ENCODE data around the gene GXYLT1. TPM values are rescaled to one million over a fixed set of nuclear protein-coding genes. Genes with fewer than 3 reads are reported as not detected.

GXYLT1 gene
- total RNA-seq, 1 donor: 9.8 TPM

DNA sequence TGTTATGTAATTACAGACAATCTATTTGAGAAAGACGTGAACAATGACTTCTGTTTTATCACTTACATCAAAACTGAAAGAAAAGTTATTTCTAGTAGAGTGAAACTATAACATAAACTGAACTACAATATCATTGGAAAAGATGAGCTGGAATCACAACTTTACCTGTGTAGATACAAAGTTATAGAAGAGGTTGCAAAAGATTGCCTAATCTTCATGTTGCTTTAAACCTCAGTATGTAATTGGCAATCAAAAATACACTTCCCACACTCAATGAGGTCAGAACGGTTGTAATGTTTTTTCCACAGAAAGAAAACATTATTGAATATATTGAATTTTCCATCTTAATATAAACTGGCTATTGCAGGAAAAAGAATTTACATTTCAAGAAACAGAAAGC lies 37.7 kb upstream of the GXYLT1 start:
- TF ChIP-seq, protein P1, sequence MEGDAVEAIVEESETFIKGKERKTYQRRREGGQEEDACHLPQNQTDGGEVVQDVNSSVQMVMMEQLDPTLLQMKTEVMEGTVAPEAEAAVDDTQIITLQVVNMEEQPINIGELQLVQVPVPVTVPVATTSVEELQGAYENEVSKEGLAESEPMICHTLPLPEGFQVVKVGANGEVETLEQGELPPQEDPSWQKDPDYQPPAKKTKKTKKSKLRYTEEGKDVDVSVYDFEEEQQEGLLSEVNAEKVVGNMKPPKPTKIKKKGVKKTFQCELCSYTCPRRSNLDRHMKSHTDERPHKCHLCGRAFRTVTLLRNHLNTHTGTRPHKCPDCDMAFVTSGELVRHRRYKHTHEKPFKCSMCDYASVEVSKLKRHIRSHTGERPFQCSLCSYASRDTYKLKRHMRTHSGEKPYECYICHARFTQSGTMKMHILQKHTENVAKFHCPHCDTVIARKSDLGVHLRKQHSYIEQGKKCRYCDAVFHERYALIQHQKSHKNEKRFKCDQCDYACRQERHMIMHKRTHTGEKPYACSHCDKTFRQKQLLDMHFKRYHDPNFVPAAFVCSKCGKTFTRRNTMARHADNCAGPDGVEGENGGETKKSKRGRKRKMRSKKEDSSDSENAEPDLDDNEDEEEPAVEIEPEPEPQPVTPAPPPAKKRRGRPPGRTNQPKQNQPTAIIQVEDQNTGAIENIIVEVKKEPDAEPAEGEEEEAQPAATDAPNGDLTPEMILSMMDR (IDR thresholded peaks at IDR 0.05; ENCODE audit: insufficient read depth, low read length): no peak
- no peak overlapping the region for H3K4me3 ChIP-seq (ENCODE audit: low read depth, low read length)
- DNase-seq (ENCODE audit: low read depth): no peak

DNA sequence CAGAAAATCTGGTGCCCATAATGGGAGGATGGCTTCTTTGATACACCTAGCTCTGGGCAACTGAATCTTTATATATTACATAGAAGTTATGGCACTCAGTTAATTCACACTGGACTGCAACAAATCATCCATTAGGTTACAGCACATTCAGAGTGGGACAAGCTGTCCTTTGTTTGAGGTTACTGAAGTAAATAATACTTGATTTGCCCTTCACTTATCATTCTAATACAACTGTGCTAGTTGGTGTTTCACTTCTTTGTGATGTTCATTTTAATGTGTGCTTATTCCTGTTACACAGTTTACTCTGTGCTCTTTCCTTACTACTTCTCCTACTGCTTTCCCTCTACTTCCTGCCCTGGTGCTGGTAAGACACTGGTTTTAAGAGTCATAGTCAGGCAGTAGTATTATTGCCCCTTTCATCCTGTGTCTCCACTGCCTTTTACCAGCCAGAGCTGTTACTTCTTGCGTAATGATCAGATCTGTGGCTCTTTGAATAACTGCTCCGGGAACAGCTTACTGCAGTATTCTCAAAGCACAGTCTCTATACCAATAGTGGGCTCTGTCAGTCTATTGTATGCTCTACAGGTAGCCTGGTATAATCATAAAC lies 36.4 kb upstream of the GXYLT1 start:
- TF ChIP-seq, protein P1 (IDR thresholded peaks at IDR 0.05; ENCODE audit: insufficient read depth, low read length): no peak
- DNase-seq (ENCODE audit: low read depth): no peak
- H3K4me3 ChIP-seq (ENCODE audit: low read depth, low read length): no peak overlapping the region

DNA sequence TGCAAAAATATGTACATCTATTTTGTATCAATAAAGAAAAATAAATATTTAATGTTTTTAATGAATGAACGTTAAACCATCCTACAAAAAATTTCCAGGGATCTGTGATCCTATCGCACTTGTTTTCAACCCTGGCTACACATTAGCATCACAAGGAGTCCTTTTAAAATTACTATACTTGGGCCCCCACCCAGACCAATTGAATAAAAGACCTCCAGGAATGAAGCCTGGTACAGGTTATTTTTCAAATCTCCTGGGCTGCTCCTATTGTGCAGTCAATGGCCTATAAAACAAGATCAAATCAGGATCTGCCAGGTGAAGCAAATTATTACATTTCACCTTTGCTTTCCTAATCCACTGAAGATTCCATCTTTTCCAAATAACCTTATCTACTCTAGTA lies 33.4 kb upstream of the GXYLT1 start:
- no peak for DNase-seq (ENCODE audit: low read depth)

DNA sequence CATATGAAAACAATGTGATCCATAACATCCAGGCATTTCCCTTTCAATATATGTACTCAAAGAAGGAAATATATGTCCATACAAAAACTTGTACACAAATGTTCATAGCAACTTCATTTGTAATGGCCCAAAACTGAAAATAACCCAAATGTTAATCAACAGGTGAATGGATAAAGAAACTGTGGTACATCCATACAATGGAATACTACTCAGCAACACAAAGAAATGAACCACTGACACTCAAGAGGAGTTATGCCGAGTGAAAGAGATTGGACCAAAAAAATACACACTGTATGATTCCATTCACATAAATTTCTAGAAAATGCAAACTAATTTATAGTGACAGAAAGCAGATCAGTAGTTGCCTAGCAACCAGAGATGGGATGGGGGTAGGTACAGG lies 30.3 kb upstream of the GXYLT1 start:
- DNase-seq (ENCODE audit: low read depth): no peak
- no peak overlapping the region for H3K4me3 ChIP-seq (ENCODE audit: low read depth, low read length)
- TF ChIP-seq, protein P1 (IDR thresholded peaks at IDR 0.05; ENCODE audit: insufficient read depth, low read length): no peak

More for the DNA sequence above, 33.4 kb upstream of the GXYLT1 start:
- no peak overlapping the region for H3K4me3 ChIP-seq (ENCODE audit: low read depth, low read length)
- TF ChIP-seq, protein P1 (IDR thresholded peaks at IDR 0.05; ENCODE audit: insufficient read depth, low read length): no peak

DNA sequence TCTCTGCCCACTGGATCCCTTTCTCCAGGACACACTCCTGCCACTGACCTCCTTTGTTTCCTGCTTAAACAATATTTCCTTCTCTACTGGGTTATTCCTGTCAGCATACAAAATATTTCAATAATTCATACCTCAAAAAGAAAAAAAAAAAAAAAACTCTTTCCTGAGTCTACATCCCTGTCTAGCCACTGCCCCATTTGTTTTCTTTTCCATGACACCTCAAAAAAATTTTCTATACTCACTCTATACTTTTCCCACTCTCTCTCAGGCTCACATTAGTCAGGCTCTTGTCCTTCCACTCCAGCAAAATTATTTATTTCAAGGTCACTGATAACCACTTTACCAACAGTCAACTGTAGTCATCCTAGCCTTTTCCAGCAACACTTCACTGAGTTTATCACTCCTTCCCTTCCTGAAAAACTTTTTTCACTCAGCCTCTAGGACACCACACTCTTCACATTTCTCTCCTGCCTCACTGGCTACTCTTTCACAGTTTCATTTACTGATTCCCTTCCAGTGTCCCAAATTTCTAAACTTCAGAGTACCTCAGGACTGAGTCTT lies 29.4 kb upstream of the GXYLT1 start:
- no peak for DNase-seq (ENCODE audit: low read depth)
- TF ChIP-seq, protein P1 (IDR thresholded peaks at IDR 0.05; ENCODE audit: insufficient read depth, low read length): no peak
- no peak overlapping the region for H3K4me3 ChIP-seq (ENCODE audit: low read depth, low read length)

DNA sequence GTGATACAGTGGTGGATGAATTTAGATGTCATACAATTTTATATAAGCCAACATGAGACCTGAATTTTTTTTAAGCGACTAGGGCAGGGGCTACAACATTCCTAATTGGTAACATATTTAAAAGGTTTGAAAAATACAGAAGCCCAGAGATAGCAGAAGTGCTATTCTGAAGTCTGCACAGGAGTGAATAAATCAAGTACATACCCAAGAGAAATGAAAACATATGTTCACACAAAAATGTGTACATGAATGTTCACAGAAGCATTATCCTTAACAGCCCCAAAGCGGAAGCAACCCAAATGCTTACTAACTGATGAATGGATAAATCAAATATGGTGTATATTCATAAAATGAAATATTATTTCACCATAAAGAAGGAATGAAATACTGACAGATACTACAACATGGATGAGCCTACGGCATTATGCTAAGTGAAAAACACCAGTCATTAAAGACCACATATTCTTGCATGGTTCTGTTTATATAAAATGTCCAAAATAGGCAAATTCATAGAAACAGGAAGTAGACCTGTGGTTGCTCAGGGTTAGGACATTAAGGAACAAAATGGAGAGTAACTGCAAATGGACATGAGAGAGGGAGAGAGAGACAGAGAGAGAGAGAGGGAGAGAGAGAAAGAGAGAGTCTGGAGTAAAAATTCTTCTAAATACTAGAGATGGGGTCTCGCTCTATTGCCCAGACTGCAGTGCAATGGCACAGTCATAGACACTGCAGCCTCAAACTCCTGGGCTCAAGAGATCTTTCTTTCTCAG lies 28.0 kb upstream of the GXYLT1 start:
- no peak overlapping the region for H3K4me3 ChIP-seq (ENCODE audit: low read depth, low read length)
- no peak for DNase-seq (ENCODE audit: low read depth)
- TF ChIP-seq, protein P1 (IDR thresholded peaks at IDR 0.05; ENCODE audit: insufficient read depth, low read length): no peak

Measured in fibroblast of the aortic adventitia (primary cell).